ENCODE measurements around the gene ST6GALNAC6. TPM values are rescaled to one million over a fixed set of nuclear protein-coding genes. Genes with fewer than 3 reads are reported as not detected.

ST6GALNAC6 gene
- polyA plus RNA-seq, 2 donors: 21.8 to 23.6 TPM

GRCh38 chr9:127876764-127877562 lies 22.4 kb downstream of the ST6GALNAC6 start:
- whole genome bisulfite sequencing, 2 donors: 29 to 33% methylated on average over 26 of the region's 26 CpGs
- Histone ChIP-seq H3K36me3 (ENCODE audit: control insufficient read depth in 2 of 2, insufficient read depth in 2 of 2, low read length in 1 of 2) (peaks cover 0 to 3% of the 10 kb centered on the region in 2 donors), H3K4me3 (ENCODE audit: low read depth in 1 of 2, low read length in 2 of 2) (peak overlapping the region; percentile 51 to 56), H3K4me1 (ENCODE audit: control insufficient read depth in 2 of 2, insufficient read depth in 2 of 2, low read length in 1 of 2) (peaks cover 16 to 33% of the 10 kb centered on the region in 2 donors), H3K27me3 (ENCODE audit: control insufficient read depth in 1 of 2, insufficient read depth in 2 of 2, low read length in 2 of 2) (no peaks in the 10 kb centered on the region), H3K27ac (ENCODE audit: low read depth in 2 of 2, low read length in 1 of 2) (peak overlapping the region; percentile 58 to 76), H3K9me3 (ENCODE audit: control insufficient read depth in 2 of 2, insufficient read depth in 1 of 2, low read depth in 1 of 2, low read length in 1 of 2) (no peaks in the 10 kb centered on the region)

GRCh38 chr9:127876026-127876763 lies 23.2 kb downstream of the ST6GALNAC6 start:
- H3K9me3 ChIP-seq (ENCODE audit: control insufficient read depth in 2 of 2, insufficient read depth in 1 of 2, low read depth in 1 of 2, low read length in 1 of 2): no peaks in the 10 kb centered on the region
- H3K36me3 ChIP-seq (ENCODE audit: control insufficient read depth in 2 of 2, insufficient read depth in 2 of 2, low read length in 1 of 2): peaks cover 0 to 8% of the 10 kb centered on the region in 2 donors
- no peak overlapping the region for H3K4me3 ChIP-seq (ENCODE audit: low read depth in 1 of 2, low read length in 2 of 2)
- peaks cover 16 to 33% of the 10 kb centered on the region in 2 donors for H3K4me1 ChIP-seq (ENCODE audit: control insufficient read depth in 2 of 2, insufficient read depth in 2 of 2, low read length in 1 of 2)
- WGBS, 2 donors: 75 to 79% methylated on average over 13 to 14 of the region's 14 CpGs
- no peaks in the 10 kb centered on the region for H3K27me3 ChIP-seq (ENCODE audit: control insufficient read depth in 1 of 2, insufficient read depth in 2 of 2, low read length in 2 of 2)
- peak overlapping the region in 1 of 2 donors; percentile 76 for H3K27ac ChIP-seq (ENCODE audit: low read depth in 2 of 2, low read length in 1 of 2)

GRCh38 chr9:127875306-127875966 lies 24.0 kb downstream of the ST6GALNAC6 start:
- H3K4me3 ChIP-seq (ENCODE audit: low read depth in 1 of 2, low read length in 2 of 2): no peak overlapping the region
- H3K27me3 ChIP-seq (ENCODE audit: control insufficient read depth in 1 of 2, insufficient read depth in 2 of 2, low read length in 2 of 2): no peaks in the 10 kb centered on the region
- 78 to 86% methylated on average over 10 of the region's 10 CpGs for WGBS, 2 donors
- no peaks in the 10 kb centered on the region for H3K9me3 ChIP-seq (ENCODE audit: control insufficient read depth in 2 of 2, insufficient read depth in 1 of 2, low read depth in 1 of 2, low read length in 1 of 2)
- H3K27ac ChIP-seq (ENCODE audit: low read depth in 2 of 2, low read length in 1 of 2): peak overlapping the region in 1 of 2 donors; percentile 54
- peaks cover 0 to 13% of the 10 kb centered on the region in 2 donors for H3K36me3 ChIP-seq (ENCODE audit: control insufficient read depth in 2 of 2, insufficient read depth in 2 of 2, low read length in 1 of 2)
- peaks cover 16 to 33% of the 10 kb centered on the region in 2 donors for H3K4me1 ChIP-seq (ENCODE audit: control insufficient read depth in 2 of 2, insufficient read depth in 2 of 2, low read length in 1 of 2)

GRCh38 chr9:127874301-127875221 lies 24.8 kb downstream of the ST6GALNAC6 start:
- Histone ChIP-seq H3K4me1 (ENCODE audit: control insufficient read depth in 2 of 2, insufficient read depth in 2 of 2, low read length in 1 of 2) (peaks cover 16 to 33% of the 10 kb centered on the region in 2 donors), H3K27me3 (ENCODE audit: control insufficient read depth in 1 of 2, insufficient read depth in 2 of 2, low read length in 2 of 2) (no peaks in the 10 kb centered on the region), H3K27ac (ENCODE audit: low read depth in 2 of 2, low read length in 1 of 2) (peak overlapping the region in 1 of 2 donors; percentile 29), H3K4me3 (ENCODE audit: low read depth in 1 of 2, low read length in 2 of 2) (no peak overlapping the region), H3K9me3 (ENCODE audit: control insufficient read depth in 2 of 2, insufficient read depth in 1 of 2, low read depth in 1 of 2, low read length in 1 of 2) (no peaks in the 10 kb centered on the region), H3K36me3 (ENCODE audit: control insufficient read depth in 2 of 2, insufficient read depth in 2 of 2, low read length in 1 of 2) (peaks cover 0 to 13% of the 10 kb centered on the region in 2 donors)
- 45 to 70% methylated on average over 19 of the region's 19 CpGs for WGBS, 2 donors

- H3K4me1 ChIP-seq (ENCODE audit: control insufficient read depth in 2 of 2, insufficient read depth in 2 of 2, low read length in 1 of 2): peaks cover 16 to 33% of the 10 kb centered on the region in 2 donors
- H3K27ac ChIP-seq (ENCODE audit: low read depth in 2 of 2, low read length in 1 of 2): no peak overlapping the region
- H3K27me3 ChIP-seq (ENCODE audit: control insufficient read depth in 1 of 2, insufficient read depth in 2 of 2, low read length in 2 of 2): no peaks in the 10 kb centered on the region
- H3K4me3 ChIP-seq (ENCODE audit: low read depth in 1 of 2, low read length in 2 of 2): no peak overlapping the region
- no peaks in the 10 kb centered on the region for H3K9me3 ChIP-seq (ENCODE audit: control insufficient read depth in 2 of 2, insufficient read depth in 1 of 2, low read depth in 1 of 2, low read length in 1 of 2)
- peaks cover 0 to 13% of the 10 kb centered on the region in 2 donors for H3K36me3 ChIP-seq (ENCODE audit: control insufficient read depth in 2 of 2, insufficient read depth in 2 of 2, low read length in 1 of 2)
- WGBS, 2 donors: 54 to 59% methylated on average over 10 of the region's 10 CpGs
Observed at GRCh38 chr9:127873886-127874285, 25.5 kb downstream of the ST6GALNAC6 start.

GRCh38 chr9:127873223-127873691 lies 26.1 kb downstream of the ST6GALNAC6 start:
- 74 to 79% methylated on average over 19 of the region's 19 CpGs for WGBS, 2 donors
- Histone ChIP-seq H3K27ac (ENCODE audit: low read depth in 2 of 2, low read length in 1 of 2) (no peak overlapping the region), H3K4me3 (ENCODE audit: low read depth in 1 of 2, low read length in 2 of 2) (no peak overlapping the region), H3K4me1 (ENCODE audit: control insufficient read depth in 2 of 2, insufficient read depth in 2 of 2, low read length in 1 of 2) (peaks cover 16 to 33% of the 10 kb centered on the region in 2 donors), H3K9me3 (ENCODE audit: control insufficient read depth in 2 of 2, insufficient read depth in 1 of 2, low read depth in 1 of 2, low read length in 1 of 2) (no peaks in the 10 kb centered on the region), H3K36me3 (ENCODE audit: control insufficient read depth in 2 of 2, insufficient read depth in 2 of 2, low read length in 1 of 2) (peaks cover 0 to 13% of the 10 kb centered on the region in 2 donors), H3K27me3 (ENCODE audit: control insufficient read depth in 1 of 2, insufficient read depth in 2 of 2, low read length in 2 of 2) (no peaks in the 10 kb centered on the region)

GRCh38 chr9:127872369-127873222 lies 26.8 kb downstream of the ST6GALNAC6 start:
- WGBS, 2 donors: 94 to 95% methylated on average over 20 of the region's 20 CpGs
- H3K36me3 ChIP-seq (ENCODE audit: control insufficient read depth in 2 of 2, insufficient read depth in 2 of 2, low read length in 1 of 2): peaks cover 0 to 16% of the 10 kb centered on the region in 2 donors
- H3K9me3 ChIP-seq (ENCODE audit: control insufficient read depth in 2 of 2, insufficient read depth in 1 of 2, low read depth in 1 of 2, low read length in 1 of 2): no peaks in the 10 kb centered on the region
- no peak overlapping the region for H3K4me3 ChIP-seq (ENCODE audit: low read depth in 1 of 2, low read length in 2 of 2)
- no peak overlapping the region for H3K27ac ChIP-seq (ENCODE audit: low read depth in 2 of 2, low read length in 1 of 2)
- H3K27me3 ChIP-seq (ENCODE audit: control insufficient read depth in 1 of 2, insufficient read depth in 2 of 2, low read length in 2 of 2): no peaks in the 10 kb centered on the region
- peaks cover 16 to 33% of the 10 kb centered on the region in 2 donors for H3K4me1 ChIP-seq (ENCODE audit: control insufficient read depth in 2 of 2, insufficient read depth in 2 of 2, low read length in 1 of 2)

- no peak overlapping the region for H3K27ac ChIP-seq (ENCODE audit: low read depth in 2 of 2, low read length in 1 of 2)
- no peaks in the 10 kb centered on the region for H3K9me3 ChIP-seq (ENCODE audit: control insufficient read depth in 2 of 2, insufficient read depth in 1 of 2, low read depth in 1 of 2, low read length in 1 of 2)
- H3K4me3 ChIP-seq (ENCODE audit: low read depth in 1 of 2, low read length in 2 of 2): no peak overlapping the region
- WGBS, 2 donors: 90% methylated on average over 9 of the region's 9 CpGs
- peaks cover 7 to 25% of the 10 kb centered on the region in 2 donors for H3K4me1 ChIP-seq (ENCODE audit: control insufficient read depth in 2 of 2, insufficient read depth in 2 of 2, low read length in 1 of 2)
- H3K27me3 ChIP-seq (ENCODE audit: control insufficient read depth in 1 of 2, insufficient read depth in 2 of 2, low read length in 2 of 2): no peaks in the 10 kb centered on the region
- H3K36me3 ChIP-seq (ENCODE audit: control insufficient read depth in 2 of 2, insufficient read depth in 2 of 2, low read length in 1 of 2): peaks cover 0 to 20% of the 10 kb centered on the region in 2 donors
Observed at GRCh38 chr9:127871531-127871930, 27.9 kb downstream of the ST6GALNAC6 start.

All from esophagus (tissue), 2 donors.